ENCODE results near the gene TSEN2. TPM values are rescaled to one million over a fixed set of nuclear protein-coding genes. Genes with fewer than 3 reads are reported as not detected.

TSEN2 gene
- total and polyA plus RNA-seq, 12 donors = 11.1 to 27.6 (median 20.5) TPM

- no peak overlapping the region for H3K27ac ChIP-seq
- H3K4me3 ChIP-seq = no peak overlapping the region
- TF ChIP-seq POLR2A (IDR thresholded peaks at IDR 0.05) (no peak), CTCF (IDR thresholded peaks at IDR 0.05) (no peak)
- 80 to 93% (median 91%) methylated on average over 5 of the region's 5 CpGs for WGBS, 4 donors
- H3K4me1 ChIP-seq (replicated peaks in 1 of 2) = peaks cover 0 to 10% of the 10 kb centered on the region in 2 donors
- no peaks in the 10 kb centered on the region for H3K27me3 ChIP-seq
- no peak for DNase-seq
- H3K9me3 ChIP-seq (replicated peaks in 1 of 3) = no peaks in the 10 kb centered on the region
- peaks cover 0 to 69% of the 10 kb centered on the region in 2 donors for H3K36me3 ChIP-seq (replicated peaks in 1 of 2)
- intact Hi-C loops (cut with DNase I) = no loop called here
Observed at GRCh38 chr3:12577379-12577778, 93.1 kb downstream of the TSEN2 start.

DNA sequence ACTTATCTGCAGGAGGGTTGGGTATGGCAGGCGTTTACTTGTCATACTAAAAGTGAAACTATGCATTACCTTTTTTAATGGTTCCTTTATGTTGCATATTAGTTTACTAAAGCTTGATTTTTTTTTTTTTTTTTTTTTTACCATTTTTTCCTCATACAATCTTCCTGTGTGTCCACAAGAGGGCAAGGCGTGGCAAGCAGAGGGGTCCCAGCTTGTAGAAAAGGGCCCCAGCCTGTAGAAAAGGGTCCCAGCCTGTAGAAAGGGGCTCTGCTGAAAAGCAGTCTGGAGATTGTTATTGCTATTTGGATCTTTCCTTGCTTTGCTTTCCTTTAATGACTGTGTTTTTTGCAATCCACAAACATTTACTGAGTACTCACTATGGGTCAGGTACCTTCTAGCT lies 94.5 kb downstream of the TSEN2 start:
- no peak for TF ChIP-seq CTCF (IDR thresholded peaks at IDR 0.05)
- Histone ChIP-seq H3K4me3 (no peak overlapping the region), H3K27ac (no peak overlapping the region), H3K27me3 (no peaks in the 10 kb centered on the region), H3K4me1 (replicated peaks in 1 of 2) (peaks cover 0 to 10% of the 10 kb centered on the region in 2 donors), H3K36me3 (replicated peaks in 1 of 2) (peaks cover 0 to 69% of the 10 kb centered on the region in 2 donors), H3K9me3 (replicated peaks in 1 of 3) (no peaks in the 10 kb centered on the region)
- 90 to 95% (median 94%) methylated on average over 2 of the region's 2 CpGs for WGBS, 4 donors
- DNase-seq = peak in 1 of 7 donors; percentile 7
- intact Hi-C loops (cut with DNase I) = no loop called here

- Histone ChIP-seq H3K4me3 (no peak overlapping the region), H3K27ac (peak overlapping the region in 2 of 5 donors; percentile 21 to 33), H3K27me3 (no peaks in the 10 kb centered on the region), H3K36me3 (replicated peaks in 1 of 2) (peaks cover 0 to 69% of the 10 kb centered on the region in 2 donors), H3K4me1 (replicated peaks in 1 of 2) (peaks cover 0 to 10% of the 10 kb centered on the region in 2 donors), H3K9me3 (replicated peaks in 1 of 3) (no peaks in the 10 kb centered on the region)
- intact Hi-C loops (cut with DNase I) = no loop called here
- WGBS, 4 donors = 79 to 87% (median 83%) methylated on average over 3 of the region's 3 CpGs
- TF ChIP-seq POLR2A (IDR thresholded peaks at IDR 0.05) = no peak
- TF ChIP-seq CTCF (IDR thresholded peaks at IDR 0.05) = no peak
- no peak for DNase-seq
Observed at GRCh38 chr3:12579456-12579855, 95.2 kb downstream of the TSEN2 start.

DNA sequence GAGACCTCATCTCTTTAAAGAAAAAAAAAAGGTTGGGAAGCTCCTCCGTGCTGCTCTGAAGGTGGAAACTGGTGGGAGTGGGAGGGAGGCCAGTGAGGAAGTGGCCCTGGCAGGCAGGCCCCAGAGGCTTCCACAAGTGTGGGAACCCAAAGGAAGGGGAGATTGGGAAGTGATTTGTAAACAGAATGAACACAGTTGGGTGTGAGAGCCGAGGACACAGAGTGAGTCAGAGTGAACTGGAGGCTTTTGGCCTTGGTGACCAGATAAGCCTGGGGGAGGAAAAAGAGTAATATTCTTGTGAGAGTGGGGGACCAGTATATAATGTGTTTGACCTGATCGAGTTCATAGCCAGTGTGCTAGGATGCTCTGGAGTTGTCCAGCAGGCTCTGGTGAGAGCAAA lies 95.6 kb downstream of the TSEN2 start:
- 23 to 36% (median 27%) methylated on average over 3 of the region's 3 CpGs for WGBS, 4 donors
- Histone ChIP-seq H3K4me3 (no peak overlapping the region), H3K9me3 (replicated peaks in 1 of 3) (no peaks in the 10 kb centered on the region), H3K27me3 (no peaks in the 10 kb centered on the region), H3K27ac (peak overlapping the region in 2 of 5 donors; percentile 21 to 43), H3K36me3 (replicated peaks in 1 of 2) (peaks cover 0 to 69% of the 10 kb centered on the region in 2 donors), H3K4me1 (replicated peaks in 1 of 2) (peaks cover 0 to 10% of the 10 kb centered on the region in 2 donors)
- TF ChIP-seq POLR2A (IDR thresholded peaks at IDR 0.05) = no peak
- TF ChIP-seq CTCF (IDR thresholded peaks at IDR 0.05) = no peak
- peak in 5 of 7 donors; percentile 42 to 70 (median 60) for DNase-seq
- intact Hi-C loops (cut with DNase I) = no loop called here
